NCI-H2227 treated with DMSO at 0.1 percent for 48 hours (cell line): Measurements from ENCODE around the gene CSNK1E.

Source experiments
- DNase-seq: peaks from one replicate; lab custom pipeline; 2025; lab: John Stamatoyannopoulos, UW

The CSNK1E gene

GRCh38 chr22:38273135-38273826 lies 44.0 kb downstream of the CSNK1E start:
- DNase-seq, result no peak

- no peak for DNase-seq
Measured at GRCh38 chr22:38272373-38273134, 44.7 kb downstream of the CSNK1E start, which contains the start of gene TMEM184B. Gene TMEM184B, minus strand, starts transcription at chr22:38273010. Its CDS starts 25,049 bp downstream, at chr22:38247961.

- no peak for DNase-seq
Measured at GRCh38 chr22:38271927-38272372, 45.3 kb downstream of the CSNK1E start.

- DNase-seq, result no peak
Measured at GRCh38 chr22:38271101-38271500, 46.1 kb downstream of the CSNK1E start.

GRCh38 chr22:38270091-38270992 lies 46.9 kb downstream of the CSNK1E start:
- DNase-seq, result no peak

GRCh38 chr22:38269466-38269865 lies 47.8 kb downstream of the CSNK1E start:
- DNase-seq, result no peak

GRCh38 chr22:38267086-38267485 lies 50.1 kb downstream of the CSNK1E start:
- no peak for DNase-seq

- no peak for DNase-seq
Measured at GRCh38 chr22:38266120-38266519, 51.1 kb downstream of the CSNK1E start.

GRCh38 chr22:38264322-38264843 lies 52.9 kb downstream of the CSNK1E start:
- no peak for DNase-seq

GRCh38 chr22:38262051-38262795 lies 55.0 kb downstream of the CSNK1E start:
- no peak for DNase-seq

GRCh38 chr22:38260761-38261681 lies 56.2 kb downstream of the CSNK1E start:
- no peak for DNase-seq

- no peak for DNase-seq
Measured at GRCh38 chr22:38259370-38259769, 57.9 kb downstream of the CSNK1E start.

- no peak for DNase-seq
Measured at GRCh38 chr22:38258895-38259294, 58.3 kb downstream of the CSNK1E start.

GRCh38 chr22:38257650-38258250 lies 59.5 kb downstream of the CSNK1E start:
- DNase-seq, result no peak

GRCh38 chr22:38257181-38257580 lies 60.1 kb downstream of the CSNK1E start:
- DNase-seq, result no peak

GRCh38 chr22:38255697-38256096 lies 61.5 kb downstream of the CSNK1E start:
- DNase-seq, result no peak

GRCh38 chr22:38251341-38251692 lies 65.9 kb downstream of the CSNK1E start:
- no peak for DNase-seq

- no peak for DNase-seq
Measured at GRCh38 chr22:38250643-38251340, 66.4 kb downstream of the CSNK1E start.
